Measurements from ENCODE around the gene DNAJB2.
"Not testable (repeated sequence)": the region's sequence is repeated elsewhere in the genome, so short reads cannot be mapped to it uniquely, and the experiment has no call there.

Gene DNAJB2

GRCh38 chr2:219306047-219306446 lies 26.9 kb downstream of the DNAJB2 start:
- DNase-seq, result no peak

- DNase-seq, result peak; percentile 62
Measured at GRCh38 chr2:219308142-219309101, 29.3 kb downstream of the DNAJB2 start.

GRCh38 chr2:219309278-219309677 lies 30.1 kb downstream of the DNAJB2 start, which contains the start of gene PTPRN:
TSS of gene PTPRN (minus strand) at chr2:219309401. CDS start at chr2:219309332, 69 bp downstream.
- peak; percentile 82 for DNase-seq

GRCh38 chr2:219312683-219313263 lies 33.6 kb downstream of the DNAJB2 start:
- DNase-seq, result not testable (repeated sequence)

- no peak for DNase-seq
Measured at GRCh38 chr2:219314804-219315468, 35.8 kb downstream of the DNAJB2 start.

GRCh38 chr2:219323434-219323833 lies 44.3 kb downstream of the DNAJB2 start:
- no peak for DNase-seq

- DNase-seq, result no peak
Measured at GRCh38 chr2:219325136-219325535, 46.0 kb downstream of the DNAJB2 start.

- DNase-seq, result no peak
Measured at GRCh38 chr2:219325657-219326315, 46.6 kb downstream of the DNAJB2 start.

GRCh38 chr2:219327719-219328118 lies 48.6 kb downstream of the DNAJB2 start:
- peak; percentile 78 for DNase-seq

- DNase-seq, result no peak
Measured at GRCh38 chr2:219331560-219332213, 52.5 kb downstream of the DNAJB2 start.

GRCh38 chr2:219332542-219332941 lies 53.4 kb downstream of the DNAJB2 start, which contains the start of gene RESP18:
TSS of gene RESP18 (minus strand) at chr2:219332744.
- no peak for DNase-seq

- no peak for DNase-seq
Measured at GRCh38 chr2:219334076-219334475, 54.9 kb downstream of the DNAJB2 start.

- DNase-seq, result peak; percentile 62
Measured at GRCh38 chr2:219335373-219335786, 56.2 kb downstream of the DNAJB2 start.

All from NCI-H69 (cell line).